Choroid plexus epithelial cell (primary cell): ENCODE data around the gene LSM6.

Source experiments
- DNase-seq: peaks from one replicate; pipeline ENCODE4 v3.0.0-alpha.2; 2010; ENCODE audit warnings: low read depth
- H3K4me3 ChIP-seq: 2 replicates; pipeline ENCODE4 v1.5.1; 2011; ENCODE audit warnings: low read depth, mild to moderate bottlenecking, control low read depth, low read length, moderate library complexity
- CTCF ChIP-seq: conservative IDR thresholded peaks from 2 replicates; pipeline ENCODE4 v1.5.1; 2011; ENCODE audit warnings: low read depth, mild to moderate bottlenecking, control low read depth, inconsistent platforms, low read length, moderate library complexity

Gene LSM6

DNA sequence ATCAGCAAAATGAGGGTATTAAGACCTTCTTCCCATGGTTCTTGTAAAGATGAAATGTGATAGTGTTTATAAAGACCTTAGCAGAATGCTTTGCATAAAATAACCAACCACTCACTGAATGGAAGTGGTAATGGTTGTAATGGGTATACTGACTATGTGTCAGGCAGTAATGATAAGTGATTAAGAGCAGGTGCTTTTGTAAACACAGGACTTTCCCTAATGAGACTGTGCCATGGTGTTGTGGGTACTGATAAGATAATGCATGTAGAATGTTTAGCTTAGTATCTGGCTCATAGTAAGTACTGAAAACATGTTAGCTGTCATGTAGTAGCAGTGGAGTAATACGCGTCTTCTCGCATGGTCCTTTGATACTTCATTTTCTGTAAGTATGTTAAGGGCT is 6.9 kb downstream of the LSM6 start:
- H3K4me3 ChIP-seq, result no peak overlapping the region
- no peak for TF ChIP-seq CTCF
- DNase-seq, result no peak

DNA sequence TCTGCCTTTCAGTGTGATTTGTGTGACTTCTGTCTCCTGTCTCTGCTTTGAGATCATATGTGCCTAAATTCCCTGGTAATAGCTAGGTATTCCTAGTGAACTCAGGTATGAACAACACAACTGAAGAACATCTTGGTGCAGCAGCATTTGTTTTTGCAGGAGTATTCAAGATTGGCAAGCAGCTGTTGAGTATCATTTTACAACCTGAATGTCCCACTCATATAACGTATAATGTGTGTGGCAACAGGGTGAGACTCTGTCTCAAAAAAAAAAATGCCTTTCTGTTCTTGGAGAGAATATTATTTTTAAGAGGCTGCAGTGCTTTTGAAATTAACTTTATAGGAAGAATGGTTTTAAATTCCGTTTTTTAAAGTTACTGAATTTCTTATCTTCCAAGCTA is 7.7 kb downstream of the LSM6 start:
- DNase-seq, result no peak
- no peak overlapping the region for H3K4me3 ChIP-seq
- no peak for TF ChIP-seq CTCF

DNA sequence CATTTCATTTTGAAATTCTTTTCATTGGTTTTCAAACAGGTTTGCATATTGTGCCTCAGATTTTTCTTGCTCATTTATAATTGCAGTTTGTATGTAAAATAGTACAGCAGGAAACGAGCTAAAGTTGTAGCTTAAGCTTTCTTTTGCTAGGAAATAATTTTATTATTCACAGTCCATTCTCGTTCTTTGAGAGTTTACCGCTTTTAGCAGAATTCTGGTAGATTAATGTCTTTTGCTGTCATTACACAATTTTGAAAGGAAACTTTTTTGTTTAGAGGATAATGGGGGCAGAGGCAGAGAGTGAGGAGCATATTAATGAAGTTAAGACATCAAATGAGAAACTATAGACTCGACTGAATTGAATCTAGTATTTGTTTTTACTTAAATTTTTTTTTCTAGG is 10.5 kb downstream of the LSM6 start:
- no peak for TF ChIP-seq CTCF
- H3K4me3 ChIP-seq, result no peak overlapping the region
- DNase-seq, result no peak

GRCh38 chr4:146186596-146186995 is 11.1 kb downstream of the LSM6 start:
- H3K4me3 ChIP-seq, result no peak overlapping the region
- DNase-seq, result peak; percentile 43
- TF ChIP-seq CTCF, result no peak

DNA sequence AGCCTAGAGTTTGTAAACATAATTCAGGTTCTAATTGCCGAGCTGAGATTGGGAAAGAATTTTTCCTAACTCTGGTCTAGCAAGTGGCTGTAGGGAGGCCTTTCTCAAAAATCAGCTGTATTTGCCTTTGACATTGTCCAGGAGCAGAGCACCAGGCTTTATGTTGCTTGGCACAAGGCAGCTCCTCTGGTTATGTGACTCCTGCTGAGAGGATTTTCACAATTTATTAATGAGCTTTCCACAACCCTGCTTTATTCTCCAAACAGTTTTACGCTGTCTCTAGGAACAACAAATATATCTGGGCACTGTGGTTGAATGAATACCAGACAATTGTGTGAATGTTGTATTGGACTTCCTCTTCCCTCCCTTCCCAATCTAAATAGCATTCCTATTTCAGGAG is 14.9 kb downstream of the LSM6 start:
- DNase-seq, result no peak
- no peak overlapping the region for H3K4me3 ChIP-seq

GRCh38 chr4:146191766-146192458 is 16.4 kb downstream of the LSM6 start:
- peak; percentile 8 for DNase-seq
- no peak overlapping the region for H3K4me3 ChIP-seq
- peak; percentile 12 for TF ChIP-seq CTCF

More for the DNA sequence above, 14.9 kb downstream of the LSM6 start:
- TF ChIP-seq CTCF, result no peak

- TF ChIP-seq CTCF, result no peak
- no peak for DNase-seq
Measured at GRCh38 chr4:146193628-146194027, 18.1 kb downstream of the LSM6 start.

More at GRCh38 chr4:146193628-146194027, 18.1 kb downstream of the LSM6 start:
- no peak overlapping the region for H3K4me3 ChIP-seq
